Right lobe of liver (tissue), 4 donors: ENCODE results near the gene GRSF1.

Experiments used
- CTCF ChIP-seq, 4 donors: fragments of 200-600 bp in 3 of 4; fragments of 450-650 bp in 1 of 4; IDR thresholded peaks; one replicate each; pipeline versions ENCODE4 v1.5.1 to v1.8.0; 2016 to 2022; ENCODE audit warnings: antibody characterized with exemption in 4 of 4, mild to moderate bottlenecking in 2 of 4
- POLR2A ChIP-seq: fragments of 450-650 bp; IDR thresholded peaks from one replicate; pipeline ENCODE4 v1.6.1; 2017; ENCODE audit warnings: antibody characterized with exemption, mild to moderate bottlenecking
- donor health status: DM: no; HTN: no; CAD: no.
- donor health status: DM: no; HTN: no; CAD: no.
- donor health status: DM: no; HTN: yes; CAD: no.

- no peak for TF ChIP-seq CTCF (IDR thresholded peaks at IDR 0.05)
- no peak for TF ChIP-seq POLR2A
Observed at GRCh38 chr4:70841951-70842350, 2.3 kb upstream of the GRSF1 start.
